ENCODE data around the gene CCDC88C.

GRCh38 chr14:91270619-91271018 is 147.0 kb downstream of the CCDC88C start:
- TF ChIP-seq CTCF (IDR thresholded peaks at IDR 0.05 in 4 of 5, conservative IDR thresholded peaks at IDR 0.05 in 1 of 5) (no peak), POLR2A (IDR thresholded peaks at IDR 0.05) (no peak)
